K562 (cell line): ENCODE data around the gene ANKRD6. TPM values are rescaled to one million over a fixed set of nuclear protein-coding genes. Genes with fewer than 3 reads are reported as not detected.

ENCODE experiments used
- CBX3 ChIP-seq, 2 experiments: IDR thresholded peaks; 1 replicate in 1 of 2; 2 replicates in 1 of 2; pipeline ENCODE4 v1.6.1; 2012; ENCODE audit warnings: inconsistent platforms in 2 of 2, low read length in 2 of 2, borderline replicate concordance in 1 of 2, control low read depth in 1 of 2
- CXXC5 ChIP-seq: fragments of 250-450 bp; sonication (Bioruptor Pico); IDR thresholded peaks from 2 replicates; pipeline ENCODE4 v1.8.0; 2022; ENCODE audit warnings: inconsistent platforms, mild to moderate bottlenecking, moderate library complexity
- DEAF1 ChIP-seq: fragments of 450-650 bp; formaldehyde crosslinking; IDR thresholded peaks from 2 replicates; pipeline ENCODE4 v1.4.0; 2020; ENCODE audit warnings: mild to moderate bottlenecking, moderate library complexity
- ELF4 ChIP-seq: fragments of 450-650 bp; formaldehyde crosslinking; IDR thresholded peaks from 2 replicates; pipeline ENCODE4 v1.4.0; 2022; ENCODE audit warnings: missing genetic modification characterization
- HMG20B ChIP-seq: fragments of 250-450 bp; sonication (Bioruptor Pico); IDR thresholded peaks from 2 replicates; pipeline ENCODE4 v1.5.0; 2021; ENCODE audit warnings: mild to moderate bottlenecking
- STAG1 ChIP-seq: sonication (generic); formaldehyde crosslinking; IDR thresholded peaks from 2 replicates; pipeline ENCODE4 v1.5.0; 2020; ENCODE audit warnings: missing genetic modification reagents, borderline replicate concordance
- TSC22D4 ChIP-seq: fragments of 450-650 bp; IDR thresholded peaks from 2 replicates; pipeline ENCODE4 v1.6.1; 2016; ENCODE audit warnings: missing genetic modification characterization, missing biosample characterization, control low read depth
- ZBTB9 ChIP-seq: fragments of 450-650 bp; formaldehyde crosslinking; IDR thresholded peaks from 2 replicates; pipeline ENCODE4 v1.4.0; 2020; ENCODE audit warnings: mild to moderate bottlenecking, moderate library complexity
- ZNF263 ChIP-seq: sonication (generic); formaldehyde crosslinking; IDR thresholded peaks from 2 replicates; pipeline ENCODE4 v1.8.0; 2022; ENCODE audit warnings: mild to moderate bottlenecking, missing genetic modification reagents, borderline replicate concordance
- ZNF384 ChIP-seq: IDR thresholded peaks from 2 replicates; pipeline ENCODE4 v1.6.1; 2012; ENCODE audit warnings: low read depth, low read length, improper control_type of control experiment
- ZNF695 ChIP-seq: fragments of 450-650 bp; formaldehyde crosslinking; IDR thresholded peaks from 2 replicates; pipeline ENCODE4 v1.4.0; 2020; ENCODE audit warnings: mild to moderate bottlenecking, moderate library complexity
- ZNF740 ChIP-seq, 3 experiments: fragments of 200-800 bp in 1 of 3; sonication (Bioruptor generic) in 1 of 3; sonication (generic) in 1 of 3; formaldehyde crosslinking in 1 of 3; IDR thresholded peaks; 2 replicates each; pipeline versions ENCODE4 v1.6.1 to v1.8.0; 2016 to 2022; ENCODE audit warnings: mild to moderate bottlenecking in 2 of 3, missing compliant biosample characterization in 2 of 3, missing genetic modification characterization in 2 of 3, missing genetic modification reagents in 1 of 3
- polyA plus RNA-seq, 8 experiments: library from polyadenylated mRNA; depleted of rRNA in 4 of 8; stranded (reverse) in 5 of 8; unstranded in 3 of 8; fragments of >200 nt; fragmentation: Nextera tagmentation in 2 of 8; fragmentation: Illumina TruSeq in 1 of 8; extraction: Ambion mirVana in 2 of 8; extraction: Trizol in 1 of 8; gene quantifications; 2 replicates each; pipeline versions ENCODE4 v1.2.1 to v1.2.3, GENCODE V29; 2011 to 2014; ENCODE audit warnings: inconsistent platforms in 1 of 8, missing spikeins in 1 of 8
- total RNA-seq, 7 experiments: library from RNA; depleted of rRNA in 6 of 7; stranded (reverse); fragments of >200 nt in 6 of 7; fragmentation: Illumina TruSeq in 2 of 7; extraction: Trizol in 2 of 7; gene quantifications; 2 replicates each; pipeline versions ENCODE4 v1.2.1 to v1.2.3, GENCODE V29; 2011 to 2021; ENCODE audit warnings: low replicate concordance in 1 of 7
- TF ChIP-seq, protein P1 (sequence below): fragments of 200-800 bp; sonication (Bioruptor generic); IDR thresholded peaks from 2 replicates; pipeline ENCODE4 v1.6.1; 2017; ENCODE audit warnings: missing genetic modification characterization, missing compliant biosample characterization
- TF ChIP-seq, protein P2 (sequence below): fragments of 250-450 bp; sonication (Bioruptor Pico); IDR thresholded peaks from 2 replicates; pipeline ENCODE4 v1.4.0; 2020

ANKRD6 gene
- total and polyA plus RNA-seq, 9 of the 15 experiments (the other 6 are each of a cell fraction or from before 2014, with no cell fraction given), result 0.04 to 0.22 (median 0.08) TPM; not detected in 4

DNA sequence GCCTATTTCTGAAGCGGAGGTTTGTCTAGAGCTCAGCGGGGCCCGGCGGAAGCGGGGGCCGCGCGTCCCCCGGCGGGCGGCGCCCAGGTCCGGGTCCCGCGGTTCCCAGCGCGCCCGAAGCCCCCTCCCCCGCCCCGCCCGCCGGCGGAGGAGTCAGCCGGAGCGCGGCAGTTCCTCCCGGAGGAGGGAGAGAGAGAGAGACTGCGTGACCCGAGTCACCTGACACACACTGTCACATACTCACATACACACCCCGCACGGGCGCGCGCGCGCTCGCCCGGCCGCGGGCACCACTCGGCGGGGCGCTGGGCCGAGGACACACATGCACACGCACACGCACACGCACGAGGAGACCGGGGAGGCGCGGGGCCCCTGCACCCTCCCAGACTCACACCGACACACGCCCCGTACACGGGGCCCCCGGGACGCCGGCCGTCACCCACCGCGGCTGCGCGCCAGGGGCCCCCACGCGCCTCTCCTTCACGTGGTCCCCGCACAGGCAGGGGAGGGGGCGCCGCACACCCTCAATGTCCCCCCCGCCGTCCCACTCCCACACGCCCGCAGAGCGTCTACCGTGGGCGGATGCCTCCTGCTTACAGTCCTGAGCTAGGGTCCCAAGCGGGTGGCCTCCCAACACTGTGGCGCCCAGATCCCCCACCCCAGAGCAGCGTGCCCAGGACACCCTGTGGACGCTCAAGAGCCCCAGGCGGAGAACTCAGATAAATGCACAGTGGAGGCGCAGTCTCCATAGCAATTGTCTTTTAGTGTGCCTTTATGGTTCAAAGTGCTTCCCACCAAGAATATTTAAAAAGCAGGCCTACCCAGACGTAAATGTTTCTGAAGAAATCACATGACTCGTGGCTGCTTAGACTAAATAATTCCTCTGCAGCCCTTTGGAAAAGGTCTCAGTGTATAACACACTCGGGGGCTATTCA is 20.6 kb upstream of the ANKRD6 start, which contains the start of gene RRAGD (continued):
- TF ChIP-seq ZNF263 (CRISPR knock-in tag) (peak; percentile 55), DEAF1 (no peak), ELF4 (CRISPR knock-in tag) (no peak), HMG20B (CRISPR knock-in tag) (no peak), ZNF740 (CRISPR knock-in tag; IDR thresholded peaks at IDR 0.05) (no peak), ZNF740 (tag; IDR thresholded peaks at IDR 0.05) (no peak), CXXC5 (CRISPR knock-in tag) (peak; percentile 54), ZBTB9 (0 out of 2 replicates have a peak, but pooled peaks have one; percentile 27), ZNF384 (no peak), STAG1 (no peak), ZNF695 (no peak), TSC22D4 (tag) (no peak), CBX3 (IDR thresholded peaks at IDR 0.05; ENCODE audit: borderline replicate concordance in 1 of 2, low read length in 2 of 2) (no peak)
- TF ChIP-seq, protein P1, sequence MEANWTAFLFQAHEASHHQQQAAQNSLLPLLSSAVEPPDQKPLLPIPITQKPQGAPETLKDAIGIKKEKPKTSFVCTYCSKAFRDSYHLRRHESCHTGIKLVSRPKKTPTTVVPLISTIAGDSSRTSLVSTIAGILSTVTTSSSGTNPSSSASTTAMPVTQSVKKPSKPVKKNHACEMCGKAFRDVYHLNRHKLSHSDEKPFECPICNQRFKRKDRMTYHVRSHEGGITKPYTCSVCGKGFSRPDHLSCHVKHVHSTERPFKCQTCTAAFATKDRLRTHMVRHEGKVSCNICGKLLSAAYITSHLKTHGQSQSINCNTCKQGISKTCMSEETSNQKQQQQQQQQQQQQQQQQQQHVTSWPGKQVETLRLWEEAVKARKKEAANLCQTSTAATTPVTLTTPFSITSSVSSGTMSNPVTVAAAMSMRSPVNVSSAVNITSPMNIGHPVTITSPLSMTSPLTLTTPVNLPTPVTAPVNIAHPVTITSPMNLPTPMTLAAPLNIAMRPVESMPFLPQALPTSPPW (CRISPR knock-in tag), result no peak; the same call in 1 of the 2 replicates
- TF ChIP-seq, protein P2, sequence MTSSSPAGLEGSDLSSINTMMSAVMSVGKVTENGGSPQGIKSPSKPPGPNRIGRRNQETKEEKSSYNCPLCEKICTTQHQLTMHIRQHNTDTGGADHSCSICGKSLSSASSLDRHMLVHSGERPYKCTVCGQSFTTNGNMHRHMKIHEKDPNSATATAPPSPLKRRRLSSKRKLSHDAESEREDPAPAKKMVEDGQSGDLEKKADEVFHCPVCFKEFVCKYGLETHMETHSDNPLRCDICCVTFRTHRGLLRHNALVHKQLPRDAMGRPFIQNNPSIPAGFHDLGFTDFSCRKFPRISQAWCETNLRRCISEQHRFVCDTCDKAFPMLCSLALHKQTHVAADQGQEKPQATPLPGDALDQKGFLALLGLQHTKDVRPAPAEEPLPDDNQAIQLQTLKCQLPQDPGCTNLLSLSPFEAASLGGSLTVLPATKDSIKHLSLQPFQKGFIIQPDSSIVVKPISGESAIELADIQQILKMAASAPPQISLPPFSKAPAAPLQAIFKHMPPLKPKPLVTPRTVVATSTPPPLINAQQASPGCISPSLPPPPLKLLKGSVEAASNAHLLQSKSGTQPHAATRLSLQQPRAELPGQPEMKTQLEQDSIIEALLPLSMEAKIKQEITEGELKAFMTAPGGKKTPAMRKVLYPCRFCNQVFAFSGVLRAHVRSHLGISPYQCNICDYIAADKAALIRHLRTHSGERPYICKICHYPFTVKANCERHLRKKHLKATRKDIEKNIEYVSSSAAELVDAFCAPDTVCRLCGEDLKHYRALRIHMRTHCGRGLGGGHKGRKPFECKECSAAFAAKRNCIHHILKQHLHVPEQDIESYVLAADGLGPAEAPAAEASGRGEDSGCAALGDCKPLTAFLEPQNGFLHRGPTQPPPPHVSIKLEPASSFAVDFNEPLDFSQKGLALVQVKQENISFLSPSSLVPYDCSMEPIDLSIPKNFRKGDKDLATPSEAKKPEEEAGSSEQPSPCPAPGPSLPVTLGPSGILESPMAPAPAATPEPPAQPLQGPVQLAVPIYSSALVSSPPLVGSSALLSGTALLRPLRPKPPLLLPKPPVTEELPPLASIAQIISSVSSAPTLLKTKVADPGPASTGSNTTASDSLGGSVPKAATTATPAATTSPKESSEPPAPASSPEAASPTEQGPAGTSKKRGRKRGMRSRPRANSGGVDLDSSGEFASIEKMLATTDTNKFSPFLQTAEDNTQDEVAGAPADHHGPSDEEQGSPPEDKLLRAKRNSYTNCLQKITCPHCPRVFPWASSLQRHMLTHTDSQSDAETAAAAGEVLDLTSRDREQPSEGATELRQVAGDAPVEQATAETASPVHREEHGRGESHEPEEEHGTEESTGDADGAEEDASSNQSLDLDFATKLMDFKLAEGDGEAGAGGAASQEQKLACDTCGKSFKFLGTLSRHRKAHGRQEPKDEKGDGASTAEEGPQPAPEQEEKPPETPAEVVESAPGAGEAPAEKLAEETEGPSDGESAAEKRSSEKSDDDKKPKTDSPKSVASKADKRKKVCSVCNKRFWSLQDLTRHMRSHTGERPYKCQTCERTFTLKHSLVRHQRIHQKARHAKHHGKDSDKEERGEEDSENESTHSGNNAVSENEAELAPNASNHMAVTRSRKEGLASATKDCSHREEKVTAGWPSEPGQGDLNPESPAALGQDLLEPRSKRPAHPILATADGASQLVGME (CRISPR knock-in tag), result no peak
